Measurements from ENCODE around the gene DISC1. TPM values are rescaled to one million over a fixed set of nuclear protein-coding genes. Genes with fewer than 3 reads are reported as not detected.
"Not testable (repeated sequence)": the region's sequence is repeated elsewhere in the genome, so short reads cannot be mapped to it uniquely, and the experiment has no call there.

DISC1 gene
- total RNA-seq, 1 experiment from 2014 or later: 2.8 TPM

DNA sequence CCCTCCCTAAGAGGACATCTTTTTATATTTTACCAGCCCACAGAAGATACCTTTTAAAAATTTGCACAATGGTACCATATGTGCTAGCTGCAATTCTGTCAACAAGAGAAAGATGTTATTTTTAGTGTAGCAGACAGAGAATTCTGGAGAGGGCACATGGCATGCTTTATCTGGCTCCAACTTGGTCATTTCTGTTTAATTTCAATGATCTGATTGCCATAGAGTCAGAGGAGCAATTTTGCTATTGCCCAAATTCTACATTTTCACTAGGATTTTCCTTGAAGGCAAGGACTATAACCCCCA is 17.3 kb downstream of the DISC1 start:
- Histone ChIP-seq H3K36me3 (no peaks in the 10 kb centered on the region), H3K27me3 (no peaks in the 10 kb centered on the region), H3K4me3 (no peak overlapping the region), H3K9me3 (peaks cover 5% of the 10 kb centered on the region; the same call in 1 of the 2 replicates)
- DNase-seq: no peak

DNA sequence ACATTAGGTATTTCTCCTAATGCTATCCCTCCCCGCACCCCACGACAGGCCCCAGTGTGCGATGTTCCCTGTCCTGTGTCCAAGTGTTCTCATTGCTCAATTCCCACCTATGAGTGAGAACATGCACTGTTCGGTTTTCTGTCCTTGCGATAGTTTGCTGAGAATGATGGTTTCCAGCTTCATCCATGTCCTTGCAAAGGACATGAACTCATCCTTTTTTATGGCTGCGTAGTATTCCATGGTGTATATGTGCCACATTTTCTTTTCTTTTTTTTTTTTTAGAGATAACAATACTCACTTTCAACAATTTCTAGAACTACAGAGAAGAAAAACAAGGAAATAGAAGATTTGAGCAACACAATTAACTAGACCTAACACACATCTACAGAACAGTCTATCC is 19.0 kb downstream of the DISC1 start:
- not testable (repeated sequence) for H3K36me3 ChIP-seq, DNase-seq, H3K9me3 ChIP-seq, H3K4me3 ChIP-seq, H3K27me3 ChIP-seq

- not testable (repeated sequence) for H3K4me3 ChIP-seq, H3K27me3 ChIP-seq, H3K36me3 ChIP-seq, DNase-seq, H3K9me3 ChIP-seq
These were observed 19.6 kb downstream of the DISC1 start for GRCh38 chr1:231646165-231646564.

- DNase-seq, H3K9me3 ChIP-seq, H3K27me3 ChIP-seq, H3K36me3 ChIP-seq, H3K4me3 ChIP-seq: not testable (repeated sequence)
These were observed 25.2 kb downstream of the DISC1 start for GRCh38 chr1:231651621-231652260.

DNA sequence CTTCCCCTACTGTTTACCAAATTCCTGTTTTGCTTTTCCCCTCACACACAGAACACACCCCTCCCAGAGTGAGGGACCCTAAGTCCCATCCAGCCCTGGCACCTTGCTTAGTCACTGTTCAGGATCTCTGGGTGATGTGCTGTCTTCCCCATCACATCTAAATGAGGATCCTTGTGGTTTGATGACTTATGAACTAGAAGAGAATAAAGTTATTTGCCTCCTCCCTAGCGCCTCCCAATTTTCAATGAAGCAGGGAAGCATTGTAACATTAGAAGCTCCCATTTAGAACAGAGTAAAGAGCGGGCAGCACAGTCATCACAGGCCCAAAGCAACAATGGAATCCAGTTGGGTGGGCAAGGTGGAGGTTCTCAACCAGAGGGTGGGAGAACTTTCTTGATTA is 27.0 kb downstream of the DISC1 start:
- Histone ChIP-seq H3K36me3 (no peaks in the 10 kb centered on the region), H3K9me3 (peaks cover 4% of the 10 kb centered on the region), H3K4me3 (no peak overlapping the region), H3K27me3 (no peaks in the 10 kb centered on the region)
- DNase-seq: no peak

GRCh38 chr1:231656741-231657140 is 30.2 kb downstream of the DISC1 start:
- Histone ChIP-seq H3K36me3 (no peaks in the 10 kb centered on the region), H3K9me3 (peaks cover 7% of the 10 kb centered on the region), H3K27me3 (no peaks in the 10 kb centered on the region), H3K4me3 (no peak overlapping the region)
- DNase-seq: no peak

DNA sequence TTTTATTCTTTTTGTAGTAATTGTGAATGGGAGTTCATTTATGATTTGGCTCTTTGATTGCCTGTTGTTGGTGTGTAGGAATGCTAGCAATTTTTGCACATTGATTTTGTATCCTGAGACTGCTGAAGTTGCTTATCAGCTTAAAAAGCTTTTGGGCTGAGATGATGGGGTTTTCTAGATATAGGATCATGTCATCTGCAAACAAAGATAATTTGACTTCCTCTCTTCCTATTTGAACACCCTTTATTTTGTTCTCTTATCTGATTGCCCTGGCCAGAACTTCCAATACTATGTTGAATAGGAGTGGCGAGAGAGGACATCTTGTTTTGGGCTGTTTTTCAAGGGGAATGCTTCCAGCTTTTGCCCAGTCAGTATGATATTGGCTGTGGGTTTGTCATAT is 31.6 kb downstream of the DISC1 start:
- not testable (repeated sequence) for H3K4me3 ChIP-seq, H3K36me3 ChIP-seq, DNase-seq, H3K27me3 ChIP-seq
- H3K9me3 ChIP-seq: peaks cover 11% of the 10 kb centered on the region

- H3K27me3 ChIP-seq: no peaks in the 10 kb centered on the region
- H3K36me3 ChIP-seq: no peaks in the 10 kb centered on the region
- no peak for DNase-seq
- H3K9me3 ChIP-seq: peaks cover 11% of the 10 kb centered on the region
- no peak overlapping the region for H3K4me3 ChIP-seq
These were observed 33.6 kb downstream of the DISC1 start for GRCh38 chr1:231660198-231660597.

- Histone ChIP-seq H3K27me3 (no peaks in the 10 kb centered on the region), H3K9me3 (peaks cover 11% of the 10 kb centered on the region), H3K36me3 (no peaks in the 10 kb centered on the region), H3K4me3 (no peak overlapping the region)
- DNase-seq: no peak
These were observed 36.7 kb downstream of the DISC1 start for GRCh38 chr1:231663211-231663792.

GRCh38 chr1:231665101-231665500 is 38.5 kb downstream of the DISC1 start:
- Histone ChIP-seq H3K27me3 (no peaks in the 10 kb centered on the region), H3K9me3 (peaks cover 7% of the 10 kb centered on the region), H3K36me3 (no peaks in the 10 kb centered on the region), H3K4me3 (no peak overlapping the region)
- no peak for DNase-seq

DNA sequence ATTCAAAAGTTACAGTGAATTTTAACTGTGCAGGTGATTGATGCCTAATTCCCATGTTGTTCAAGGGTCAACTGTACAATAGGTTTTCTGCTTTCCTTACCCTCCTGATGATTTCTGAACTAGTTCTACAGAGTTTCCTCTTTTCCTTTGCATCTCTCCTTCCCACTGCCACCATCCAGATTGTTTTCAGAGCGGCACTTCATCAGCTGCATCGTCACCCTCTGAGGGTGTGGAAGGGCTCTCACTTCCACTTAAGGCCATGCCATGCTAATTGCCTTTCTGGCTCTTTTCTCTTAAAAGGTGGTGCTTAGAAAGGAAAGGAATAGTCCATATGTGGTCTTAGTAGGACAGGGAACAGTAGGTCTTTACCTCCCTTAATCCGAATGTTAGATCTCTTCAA is 39.1 kb downstream of the DISC1 start:
- no peaks in the 10 kb centered on the region for H3K27me3 ChIP-seq
- peaks cover 6% of the 10 kb centered on the region for H3K9me3 ChIP-seq
- no peak for DNase-seq
- no peak overlapping the region for H3K4me3 ChIP-seq
- no peaks in the 10 kb centered on the region for H3K36me3 ChIP-seq

DNA sequence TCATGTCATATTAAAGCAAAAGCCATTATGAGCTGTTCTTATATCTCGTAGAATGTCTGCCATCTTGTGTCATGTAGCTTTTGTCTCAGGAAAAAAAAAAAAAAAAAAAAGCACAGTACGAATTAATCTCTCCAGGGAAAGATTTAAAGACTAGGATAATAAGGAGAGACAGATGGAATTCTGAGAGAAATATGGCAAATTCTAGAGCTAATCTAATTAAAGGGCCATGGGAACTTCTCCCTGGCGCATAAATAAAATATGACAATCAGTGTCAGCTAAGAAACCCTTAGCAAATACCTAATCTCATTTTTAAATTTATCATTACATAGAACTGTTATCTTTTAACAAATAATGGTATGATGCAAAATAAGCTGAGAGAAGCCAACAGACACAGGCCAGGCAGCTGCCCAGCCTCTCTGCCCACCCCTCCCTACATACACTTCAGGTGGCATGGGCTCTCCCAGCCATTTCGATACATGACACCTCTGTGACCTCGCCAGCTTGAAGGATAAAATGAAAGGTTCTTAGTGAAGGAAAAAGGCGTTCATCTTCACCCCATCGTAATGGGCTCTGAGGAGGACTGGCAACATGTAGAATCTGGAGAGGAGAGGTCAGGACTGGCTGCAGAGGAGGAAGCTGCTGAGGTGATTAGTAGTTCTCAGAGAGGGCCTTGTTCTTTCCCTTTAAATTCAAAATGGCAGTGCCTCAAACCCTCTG is 39.8 kb downstream of the DISC1 start:
- no peak overlapping the region for H3K4me3 ChIP-seq
- H3K9me3 ChIP-seq: peaks cover 4% of the 10 kb centered on the region
- DNase-seq: no peak
- H3K36me3 ChIP-seq: no peaks in the 10 kb centered on the region
- no peaks in the 10 kb centered on the region for H3K27me3 ChIP-seq

DNA sequence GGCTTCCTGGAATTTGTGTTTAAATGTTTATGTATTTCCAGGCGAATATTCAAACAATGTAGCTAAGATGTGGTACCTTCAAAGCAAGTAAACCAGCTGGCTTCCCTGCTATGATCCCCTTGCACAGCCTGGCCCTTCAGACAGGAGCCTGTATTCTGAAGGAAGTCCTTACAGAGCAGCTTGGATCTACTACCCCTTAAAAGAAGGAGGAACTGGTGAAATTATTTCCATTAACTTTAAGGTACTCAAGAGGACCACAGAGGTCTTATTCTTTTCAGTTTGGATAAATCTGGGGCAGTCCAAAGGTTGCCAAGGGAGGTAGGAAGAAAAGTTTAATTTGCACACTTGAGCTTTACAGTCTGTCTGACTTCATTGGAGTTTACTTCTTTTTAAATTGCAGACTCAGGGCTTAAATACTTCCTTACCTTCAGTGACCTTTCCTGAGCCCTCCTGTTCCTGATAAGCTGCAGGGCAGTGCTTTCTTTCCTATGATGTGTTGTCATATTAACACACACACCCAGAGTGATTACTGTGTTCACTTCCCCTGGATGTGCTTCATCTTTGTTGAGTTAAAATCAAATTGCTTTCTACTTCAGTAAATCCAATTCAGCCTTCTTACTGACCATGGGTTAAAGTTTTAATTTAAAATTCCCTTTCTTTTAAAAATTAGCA is 40.5 kb downstream of the DISC1 start:
- Histone ChIP-seq H3K4me3 (no peak overlapping the region), H3K9me3 (peaks cover 4% of the 10 kb centered on the region), H3K36me3 (no peaks in the 10 kb centered on the region), H3K27me3 (no peaks in the 10 kb centered on the region)
- DNase-seq: no peak

GRCh38 chr1:231667896-231668506 is 41.4 kb downstream of the DISC1 start:
- Histone ChIP-seq H3K27me3 (no peaks in the 10 kb centered on the region), H3K9me3 (no peaks in the 10 kb centered on the region; the same call in none of the 2 replicates), H3K4me3 (no peak overlapping the region), H3K36me3 (no peaks in the 10 kb centered on the region)
- DNase-seq: no peak

GRCh38 chr1:231668826-231669225 is 42.2 kb downstream of the DISC1 start:
- no peaks in the 10 kb centered on the region for H3K27me3 ChIP-seq
- no peaks in the 10 kb centered on the region; the same call in none of the 2 replicates for H3K9me3 ChIP-seq
- H3K36me3 ChIP-seq: no peaks in the 10 kb centered on the region
- no peak overlapping the region for H3K4me3 ChIP-seq
- DNase-seq: no peak

GRCh38 chr1:231669864-231670621 is 43.5 kb downstream of the DISC1 start:
- not testable (repeated sequence) for H3K27me3 ChIP-seq, H3K4me3 ChIP-seq, H3K9me3 ChIP-seq, DNase-seq, H3K36me3 ChIP-seq

Data from MG63 (cell line).